Renal cortical epithelial cell (primary cell): ENCODE results near the gene ELOA2. TPM values are rescaled to one million over a fixed set of nuclear protein-coding genes. Genes with fewer than 3 reads are reported as not detected.
"Not testable (repeated sequence)": the region's sequence is repeated elsewhere in the genome, so short reads cannot be mapped to it uniquely, and the experiment has no call there.

ENCODE experiments used
- DNase-seq: peaks from one replicate; pipeline ENCODE4 v3.0.0-alpha.2; 2011; ENCODE audit warnings: low read depth
- total RNA-seq: library from RNA; depleted of rRNA; stranded (reverse); fragments of >200 nt; gene quantifications from 2 replicates; pipeline ENCODE4 v1.2.3, GENCODE V29; 2014

The ELOA2 gene
- total RNA-seq, 1 donor from 2014 or later = not detected

- not testable (repeated sequence) for DNase-seq
Measured at GRCh38 chr18:47020757-47021156, 14.7 kb downstream of the ELOA2 start.

- DNase-seq = not testable (repeated sequence)
Measured at GRCh38 chr18:47019870-47020269, 15.6 kb downstream of the ELOA2 start.

Other genes with a start within 250 kb of the ELOA2 start
- gene PIAS2, start 118.1 kb downstream of the ELOA2 start, total RNA-seq = 10.6 and 36.4 TPM in 2 replicates
- 0.52 and 10.3 TPM in 2 replicates for gene KATNAL2, start 118.0 kb downstream of the ELOA2 start, total RNA-seq
- gene HDHD2, start 114.9 kb upstream of the ELOA2 start, total RNA-seq = 23.1 and 39.5 TPM in 2 replicates
- gene IER3IP1, start 140.7 kb upstream of the ELOA2 start, total RNA-seq = 19.9 and 22.6 TPM in 2 replicates
- gene SKOR2, start 216.0 kb upstream of the ELOA2 start, total RNA-seq = not detected in 2 replicates